ENCODE results near the gene FLRT1.

Gene FLRT1

GRCh38 chr11:63993100-63993499 lies 42.6 kb upstream of the FLRT1 start:
- TF ChIP-seq RAD21 (IDR thresholded peaks at IDR 0.05; ENCODE audit: low read depth) (no peak), USF1 (IDR thresholded peaks at IDR 0.05) (no peak), CREB1 (IDR thresholded peaks at IDR 0.05; ENCODE audit: low read depth) (no peak), CEBPB (IDR thresholded peaks at IDR 0.05) (no peak), TEAD4 (IDR thresholded peaks at IDR 0.05) (no peak), MAX (IDR thresholded peaks at IDR 0.05) (no peak), YY1 (IDR thresholded peaks at IDR 0.05; ENCODE audit: low read depth) (no peak), TCF12 (IDR thresholded peaks at IDR 0.05; ENCODE audit: low read depth) (no peak), EGR1 (IDR thresholded peaks at IDR 0.05) (no peak), ZBTB7A (IDR thresholded peaks at IDR 0.05; ENCODE audit: low read depth) (no peak), EP300 (IDR thresholded peaks at IDR 0.05; ENCODE audit: borderline replicate concordance) (no peak), NFIC (IDR thresholded peaks at IDR 0.05) (no peak), FOXM1 (IDR thresholded peaks at IDR 0.05; ENCODE audit: borderline replicate concordance, low read depth) (no peak)
- TF ChIP-seq, protein P1, sequence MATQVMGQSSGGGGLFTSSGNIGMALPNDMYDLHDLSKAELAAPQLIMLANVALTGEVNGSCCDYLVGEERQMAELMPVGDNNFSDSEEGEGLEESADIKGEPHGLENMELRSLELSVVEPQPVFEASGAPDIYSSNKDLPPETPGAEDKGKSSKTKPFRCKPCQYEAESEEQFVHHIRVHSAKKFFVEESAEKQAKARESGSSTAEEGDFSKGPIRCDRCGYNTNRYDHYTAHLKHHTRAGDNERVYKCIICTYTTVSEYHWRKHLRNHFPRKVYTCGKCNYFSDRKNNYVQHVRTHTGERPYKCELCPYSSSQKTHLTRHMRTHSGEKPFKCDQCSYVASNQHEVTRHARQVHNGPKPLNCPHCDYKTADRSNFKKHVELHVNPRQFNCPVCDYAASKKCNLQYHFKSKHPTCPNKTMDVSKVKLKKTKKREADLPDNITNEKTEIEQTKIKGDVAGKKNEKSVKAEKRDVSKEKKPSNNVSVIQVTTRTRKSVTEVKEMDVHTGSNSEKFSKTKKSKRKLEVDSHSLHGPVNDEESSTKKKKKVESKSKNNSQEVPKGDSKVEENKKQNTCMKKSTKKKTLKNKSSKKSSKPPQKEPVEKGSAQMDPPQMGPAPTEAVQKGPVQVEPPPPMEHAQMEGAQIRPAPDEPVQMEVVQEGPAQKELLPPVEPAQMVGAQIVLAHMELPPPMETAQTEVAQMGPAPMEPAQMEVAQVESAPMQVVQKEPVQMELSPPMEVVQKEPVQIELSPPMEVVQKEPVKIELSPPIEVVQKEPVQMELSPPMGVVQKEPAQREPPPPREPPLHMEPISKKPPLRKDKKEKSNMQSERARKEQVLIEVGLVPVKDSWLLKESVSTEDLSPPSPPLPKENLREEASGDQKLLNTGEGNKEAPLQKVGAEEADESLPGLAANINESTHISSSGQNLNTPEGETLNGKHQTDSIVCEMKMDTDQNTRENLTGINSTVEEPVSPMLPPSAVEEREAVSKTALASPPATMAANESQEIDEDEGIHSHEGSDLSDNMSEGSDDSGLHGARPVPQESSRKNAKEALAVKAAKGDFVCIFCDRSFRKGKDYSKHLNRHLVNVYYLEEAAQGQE (IDR thresholded peaks at IDR 0.05; ENCODE audit: low read depth) = no peak

- no peak for TF ChIP-seq MAX (IDR thresholded peaks at IDR 0.05)
- no peak for TF ChIP-seq TAF1 (IDR thresholded peaks at IDR 0.05; ENCODE audit: low read depth)
- TF ChIP-seq, protein P1 (IDR thresholded peaks at IDR 0.05; ENCODE audit: low read depth) = no peak
- TF ChIP-seq TCF12 (IDR thresholded peaks at IDR 0.05; ENCODE audit: low read depth) = no peak
- no peak for TF ChIP-seq NFIC (IDR thresholded peaks at IDR 0.05)
- no peak for TF ChIP-seq ZBTB7A (IDR thresholded peaks at IDR 0.05; ENCODE audit: low read depth)
- TF ChIP-seq TEAD4 (IDR thresholded peaks at IDR 0.05) = no peak
Measured at GRCh38 chr11:63993993-63994392, 41.7 kb upstream of the FLRT1 start.

GRCh38 chr11:63996512-63996911 lies 39.2 kb upstream of the FLRT1 start:
- TF ChIP-seq CREB1 (IDR thresholded peaks at IDR 0.05; ENCODE audit: low read depth) (no peak), RAD21 (IDR thresholded peaks at IDR 0.05; ENCODE audit: low read depth) (no peak), TCF12 (IDR thresholded peaks at IDR 0.05; ENCODE audit: low read depth) (no peak), USF1 (IDR thresholded peaks at IDR 0.05) (no peak), NFIC (IDR thresholded peaks at IDR 0.05) (no peak), EP300 (IDR thresholded peaks at IDR 0.05; ENCODE audit: borderline replicate concordance) (no peak), CEBPB (IDR thresholded peaks at IDR 0.05) (no peak), EGR1 (IDR thresholded peaks at IDR 0.05) (no peak), ZBTB7A (IDR thresholded peaks at IDR 0.05; ENCODE audit: low read depth) (no peak), TAF1 (IDR thresholded peaks at IDR 0.05; ENCODE audit: low read depth) (no peak)

- no peak for TF ChIP-seq EP300 (IDR thresholded peaks at IDR 0.05; ENCODE audit: borderline replicate concordance)
- TF ChIP-seq TEAD4 (IDR thresholded peaks at IDR 0.05) = no peak
- no peak for TF ChIP-seq TAF1 (IDR thresholded peaks at IDR 0.05; ENCODE audit: low read depth)
- TF ChIP-seq FOXM1 (IDR thresholded peaks at IDR 0.05; ENCODE audit: borderline replicate concordance, low read depth) = no peak
- no peak for TF ChIP-seq EGR1 (IDR thresholded peaks at IDR 0.05)
- TF ChIP-seq, protein P1 (IDR thresholded peaks at IDR 0.05; ENCODE audit: low read depth) = no peak
- TF ChIP-seq USF1 (IDR thresholded peaks at IDR 0.05) = no peak
- TF ChIP-seq YY1 (IDR thresholded peaks at IDR 0.05; ENCODE audit: low read depth) = no peak
- TF ChIP-seq RAD21 (IDR thresholded peaks at IDR 0.05; ENCODE audit: low read depth) = no peak
- no peak for TF ChIP-seq CEBPB (IDR thresholded peaks at IDR 0.05)
- no peak for TF ChIP-seq NFIC (IDR thresholded peaks at IDR 0.05)
- no peak for TF ChIP-seq ZBTB7A (IDR thresholded peaks at IDR 0.05; ENCODE audit: low read depth)
Measured at GRCh38 chr11:63997104-63997700, 38.5 kb upstream of the FLRT1 start.

Data from Ishikawa (cell line).